Tongue (tissue), 2 donors: ENCODE results near the gene FBXO39. TPM values are rescaled to one million over a fixed set of nuclear protein-coding genes. Genes with fewer than 3 reads are reported as not detected.
"Not testable (repeated sequence)": the region's sequence is repeated elsewhere in the genome, so short reads cannot be mapped to it uniquely, and the experiment has no call there.

Experiments used
- DNase-seq: peaks from one replicate; pipeline ENCODE4 v3.0.0-alpha.2; 2015
- total RNA-seq: library from RNA; depleted of rRNA; stranded (reverse); fragments of >200 nt; gene quantifications from one replicate; pipeline ENCODE4 v1.2.3, GENCODE V29; 2014

FBXO39 gene
- not detected for total RNA-seq

- no peak for DNase-seq
Observed at GRCh38 chr17:6775871-6776405, at the start of gene FBXO39. TSS of gene FBXO39 (plus strand) at chr17:6776215. CDS start at chr17:6779869, 3,654 bp downstream.

GRCh38 chr17:6729531-6729930, 46.5 kb upstream of the FBXO39 start:
- DNase-seq: no peak

- not testable (repeated sequence) for DNase-seq
Observed at GRCh38 chr17:6746665-6747064, 29.4 kb upstream of the FBXO39 start.

- no peak for DNase-seq
Observed at GRCh38 chr17:6748617-6749016, 27.4 kb upstream of the FBXO39 start.

- no peak for DNase-seq
Observed at GRCh38 chr17:6749519-6749918, 26.5 kb upstream of the FBXO39 start.

- peak; percentile 35 for DNase-seq
Observed at GRCh38 chr17:6752068-6752909, 23.7 kb upstream of the FBXO39 start.

GRCh38 chr17:6753006-6753445, 23.0 kb upstream of the FBXO39 start:
- DNase-seq: peak; percentile 20

- no peak for DNase-seq
Observed at GRCh38 chr17:6753546-6753945, 22.5 kb upstream of the FBXO39 start.

- peak; percentile 44 for DNase-seq
Observed at GRCh38 chr17:6755281-6755680, 20.7 kb upstream of the FBXO39 start.

GRCh38 chr17:6755731-6756184, 20.3 kb upstream of the FBXO39 start, which contains the start of gene XAF1:
TSS of gene XAF1 (plus strand) at chr17:6756046. CDS start at chr17:6756079, 33 bp downstream.
- DNase-seq: peak; percentile 57

GRCh38 chr17:6756425-6757031, 19.5 kb upstream of the FBXO39 start:
- no peak for DNase-seq

- DNase-seq: no peak
Observed at GRCh38 chr17:6757747-6758146, 18.3 kb upstream of the FBXO39 start.

GRCh38 chr17:6761779-6762178, 14.2 kb upstream of the FBXO39 start:
- no peak for DNase-seq

- DNase-seq: no peak
Observed at GRCh38 chr17:6768447-6768846, 7.6 kb upstream of the FBXO39 start.

GRCh38 chr17:6772016-6772415, 4.0 kb upstream of the FBXO39 start:
- DNase-seq: no peak

GRCh38 chr17:6774906-6775305, 1.1 kb upstream of the FBXO39 start:
- DNase-seq: not testable (repeated sequence)

GRCh38 chr17:6779411-6779810, 3.4 kb downstream of the FBXO39 start:
- DNase-seq: no peak

GRCh38 chr17:6780001-6780400, 4.0 kb downstream of the FBXO39 start:
- no peak for DNase-seq

GRCh38 chr17:6780886-6781285, 4.9 kb downstream of the FBXO39 start:
- no peak for DNase-seq

- DNase-seq: no peak
Observed at GRCh38 chr17:6782244-6782643, 6.2 kb downstream of the FBXO39 start.

GRCh38 chr17:6786618-6787017, 10.6 kb downstream of the FBXO39 start:
- no peak for DNase-seq

- no peak for DNase-seq
Observed at GRCh38 chr17:6787081-6787693, 11.2 kb downstream of the FBXO39 start.

GRCh38 chr17:6789146-6789545, 13.1 kb downstream of the FBXO39 start:
- no peak for DNase-seq
